ENCODE results near the gene KLHDC10. TPM values are rescaled to one million over a fixed set of nuclear protein-coding genes. Genes with fewer than 3 reads are reported as not detected.
A peak's percentile ranks its signal among the peaks of the same experiment; 100 is the strongest.
"Not testable (repeated sequence)": the region's sequence is repeated elsewhere in the genome, so short reads cannot be mapped to it uniquely, and the experiment has no call there.

KLHDC10 gene
- total RNA-seq, 1 experiment from 2014 or later: 47.0 TPM

DNA sequence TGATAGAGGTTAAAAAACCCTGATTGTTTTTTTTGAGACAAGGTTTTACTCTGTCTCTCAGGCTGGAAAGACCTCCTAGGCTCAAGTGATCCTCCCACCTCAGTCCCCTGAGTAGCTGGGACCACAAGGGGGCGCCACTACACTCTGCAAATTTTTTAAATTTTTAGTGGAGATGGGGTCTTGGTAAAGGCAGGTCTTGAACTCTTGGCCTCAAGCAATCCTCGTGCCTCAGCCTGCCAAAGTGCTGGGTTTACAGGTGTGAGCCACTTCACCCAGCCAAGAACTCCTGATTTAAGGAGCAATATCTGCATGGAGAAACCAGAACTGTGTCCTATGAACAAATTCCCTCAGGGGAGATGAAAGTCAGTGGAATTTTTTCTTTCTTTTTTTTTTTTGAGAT is 7.3 kb upstream of the KLHDC10 start:
- intact Hi-C loops (cut with micrococcal nuclease; ENCODE audit: unreplicated experiment): no loop called here
- Histone ChIP-seq H2AFZ (no peak overlapping the region), H3K27ac (no peak overlapping the region), H4K20me1 (ENCODE audit: insufficient read depth) (no peaks in the 10 kb centered on the region), H3K27me3 (ENCODE audit: insufficient read depth, low read depth) (no peaks in the 10 kb centered on the region), H3K9me3 (ENCODE audit: insufficient read depth, low read depth) (no peaks in the 10 kb centered on the region), H3K4me1 (replicated peaks; ENCODE audit: insufficient read depth) (no peaks in the 10 kb centered on the region), H3K79me2 (ENCODE audit: low read depth) (no peaks in the 10 kb centered on the region), H3F3A (ENCODE audit: insufficient read depth, low read depth) (no peaks in the 10 kb centered on the region), H3K36me3 (ENCODE audit: low read depth) (no peaks in the 10 kb centered on the region), H3K9me2 (ENCODE audit: insufficient read depth) (no peaks in the 10 kb centered on the region), H3K4me2 (no peak overlapping the region), H3K4me3 (no peak overlapping the region)
- CTCF ChIA-PET: interaction anchor here (0.7 to 1.0 kb wide), 6 partner anchors 32 to 1483 kb away, joined by 3 to 14 read pairs (median 4); no protein-coding TSS in a partner anchor
- TF ChIP-seq, protein P1, sequence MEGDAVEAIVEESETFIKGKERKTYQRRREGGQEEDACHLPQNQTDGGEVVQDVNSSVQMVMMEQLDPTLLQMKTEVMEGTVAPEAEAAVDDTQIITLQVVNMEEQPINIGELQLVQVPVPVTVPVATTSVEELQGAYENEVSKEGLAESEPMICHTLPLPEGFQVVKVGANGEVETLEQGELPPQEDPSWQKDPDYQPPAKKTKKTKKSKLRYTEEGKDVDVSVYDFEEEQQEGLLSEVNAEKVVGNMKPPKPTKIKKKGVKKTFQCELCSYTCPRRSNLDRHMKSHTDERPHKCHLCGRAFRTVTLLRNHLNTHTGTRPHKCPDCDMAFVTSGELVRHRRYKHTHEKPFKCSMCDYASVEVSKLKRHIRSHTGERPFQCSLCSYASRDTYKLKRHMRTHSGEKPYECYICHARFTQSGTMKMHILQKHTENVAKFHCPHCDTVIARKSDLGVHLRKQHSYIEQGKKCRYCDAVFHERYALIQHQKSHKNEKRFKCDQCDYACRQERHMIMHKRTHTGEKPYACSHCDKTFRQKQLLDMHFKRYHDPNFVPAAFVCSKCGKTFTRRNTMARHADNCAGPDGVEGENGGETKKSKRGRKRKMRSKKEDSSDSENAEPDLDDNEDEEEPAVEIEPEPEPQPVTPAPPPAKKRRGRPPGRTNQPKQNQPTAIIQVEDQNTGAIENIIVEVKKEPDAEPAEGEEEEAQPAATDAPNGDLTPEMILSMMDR (conservative IDR thresholded peaks at IDR 0.05): peak; percentile 93
- TF ChIP-seq EZH2 (IDR thresholded peaks at IDR 0.05; ENCODE audit: low read depth): no peak
- POLR2A ChIA-PET (ENCODE audit: unreplicated experiment): no interaction called here
- DNase-seq: peak in 1 of 2 experiments; percentile 59
- no TSS peak for BruUV-seq (replicated peaks)

DNA sequence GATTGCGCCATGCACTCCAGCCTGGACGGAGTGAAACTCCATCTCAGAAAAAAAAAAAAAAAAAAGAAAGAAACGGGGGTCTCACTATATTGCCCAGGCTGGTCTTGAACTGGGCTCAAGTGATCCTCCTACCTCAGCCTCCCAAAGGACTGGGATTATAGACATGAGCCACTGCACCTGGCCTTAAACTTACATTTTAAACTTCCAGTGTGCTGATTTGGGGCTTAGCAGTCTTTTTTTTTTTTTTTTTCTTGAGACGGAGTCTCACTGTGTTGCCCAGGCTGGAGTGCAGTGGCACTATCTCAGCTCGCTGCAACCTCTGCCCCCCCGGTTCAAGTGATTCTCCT is 5.8 kb upstream of the KLHDC10 start:
- H3K4me1 ChIP-seq (replicated peaks; ENCODE audit: insufficient read depth); H3F3A ChIP-seq (ENCODE audit: insufficient read depth, low read depth); DNase-seq; H3K36me3 ChIP-seq (ENCODE audit: low read depth); H3K9me2 ChIP-seq (ENCODE audit: insufficient read depth); BruUV-seq (replicated peaks); H2AFZ ChIP-seq; H3K4me2 ChIP-seq; H4K20me1 ChIP-seq (ENCODE audit: insufficient read depth); H3K4me3 ChIP-seq; H3K79me2 ChIP-seq (ENCODE audit: low read depth); H3K27me3 ChIP-seq (ENCODE audit: insufficient read depth, low read depth); POLR2A ChIA-PET (ENCODE audit: unreplicated experiment); intact Hi-C loops (cut with micrococcal nuclease; ENCODE audit: unreplicated experiment); H3K27ac ChIP-seq; H3K9me3 ChIP-seq (ENCODE audit: insufficient read depth, low read depth): not testable (repeated sequence)
- CTCF ChIA-PET: interaction anchor here (0.6 kb wide), 1 partner anchor 392 kb away, joined by 7 read pairs; no protein-coding TSS in a partner anchor

DNA sequence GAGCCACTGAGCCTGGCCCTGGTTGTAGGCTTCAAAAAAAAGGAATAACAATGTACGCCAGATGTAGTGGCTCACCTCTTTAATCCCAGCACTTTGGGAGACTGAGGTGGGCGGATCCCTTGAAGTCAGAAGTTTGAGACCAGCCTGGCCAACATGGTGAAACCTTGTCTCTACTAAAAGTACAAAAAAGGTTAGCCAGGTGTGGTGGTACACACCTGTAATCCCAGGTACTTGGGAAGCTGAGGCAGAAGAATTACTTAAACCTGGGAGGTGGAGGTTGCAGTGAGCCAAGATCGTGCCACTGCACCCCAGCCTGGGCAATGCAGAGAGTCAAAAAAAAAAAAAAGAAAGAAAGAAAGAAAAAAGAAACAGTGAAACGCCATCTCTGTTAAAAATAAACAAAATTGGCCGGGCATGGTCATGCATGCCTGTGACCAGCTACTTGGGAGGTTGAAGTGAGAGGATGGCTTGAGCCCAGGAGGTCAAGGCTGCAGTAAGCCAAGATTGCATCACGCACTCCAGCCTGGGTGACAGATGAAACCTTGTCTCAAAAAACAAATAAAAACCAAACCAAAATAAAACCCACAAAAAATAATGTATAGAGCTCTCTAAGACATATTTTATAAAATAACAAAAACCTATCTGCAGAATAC is 4.7 kb upstream of the KLHDC10 start:
- BruUV-seq (replicated peaks): no TSS peak
- Histone ChIP-seq H3K4me1 (replicated peaks; ENCODE audit: insufficient read depth) (peaks cover 9% of the 10 kb centered on the region; the same call in 1 of the 2 replicates), H3K9me2 (ENCODE audit: insufficient read depth) (no peaks in the 10 kb centered on the region), H3K4me2 (no peak overlapping the region), H3K79me2 (ENCODE audit: low read depth) (peaks cover under 1% of the 10 kb centered on the region; the same call in 1 of the 2 replicates), H2AFZ (no peak overlapping the region), H4K20me1 (ENCODE audit: insufficient read depth) (no peaks in the 10 kb centered on the region), H3F3A (ENCODE audit: insufficient read depth, low read depth) (peaks cover 9% of the 10 kb centered on the region; the same call in 1 of the 2 replicates), H3K4me3 (no peak overlapping the region), H3K9me3 (ENCODE audit: insufficient read depth, low read depth) (no peaks in the 10 kb centered on the region), H3K27me3 (ENCODE audit: insufficient read depth, low read depth) (no peaks in the 10 kb centered on the region), H3K36me3 (ENCODE audit: low read depth) (no peaks in the 10 kb centered on the region), H3K27ac (no peak overlapping the region)
- TF ChIP-seq EZH2 (IDR thresholded peaks at IDR 0.05; ENCODE audit: low read depth): no peak
- TF ChIP-seq, protein P1 (conservative IDR thresholded peaks at IDR 0.05): no peak
- intact Hi-C loops (cut with micrococcal nuclease; ENCODE audit: unreplicated experiment): no loop called here
- CTCF ChIA-PET: no interaction called here
- POLR2A ChIA-PET (ENCODE audit: unreplicated experiment): interaction anchor here (0.7 kb wide), 1 partner anchor 22 kb away, joined by 9 read pairs; no protein-coding TSS in a partner anchor
- DNase-seq: no peak
